Stimulated activated CD4-positive, alpha-beta T cell treated with anti-CD3 and anti-CD28 coated beads, Interleukin-12 subunit alpha, Interleukin-12 subunit beta, amount 100 ng/mL, for 48 hours (primary cell): ENCODE results near the gene ARAP1.

Experiments
- DNase-seq, 3 donors: peaks; one replicate each; pipeline ENCODE4 v3.0.0-alpha.2; 2020; ENCODE audit warnings: low read depth in 2 of 3, low spot score in 1 of 3

ARAP1 gene

DNA sequence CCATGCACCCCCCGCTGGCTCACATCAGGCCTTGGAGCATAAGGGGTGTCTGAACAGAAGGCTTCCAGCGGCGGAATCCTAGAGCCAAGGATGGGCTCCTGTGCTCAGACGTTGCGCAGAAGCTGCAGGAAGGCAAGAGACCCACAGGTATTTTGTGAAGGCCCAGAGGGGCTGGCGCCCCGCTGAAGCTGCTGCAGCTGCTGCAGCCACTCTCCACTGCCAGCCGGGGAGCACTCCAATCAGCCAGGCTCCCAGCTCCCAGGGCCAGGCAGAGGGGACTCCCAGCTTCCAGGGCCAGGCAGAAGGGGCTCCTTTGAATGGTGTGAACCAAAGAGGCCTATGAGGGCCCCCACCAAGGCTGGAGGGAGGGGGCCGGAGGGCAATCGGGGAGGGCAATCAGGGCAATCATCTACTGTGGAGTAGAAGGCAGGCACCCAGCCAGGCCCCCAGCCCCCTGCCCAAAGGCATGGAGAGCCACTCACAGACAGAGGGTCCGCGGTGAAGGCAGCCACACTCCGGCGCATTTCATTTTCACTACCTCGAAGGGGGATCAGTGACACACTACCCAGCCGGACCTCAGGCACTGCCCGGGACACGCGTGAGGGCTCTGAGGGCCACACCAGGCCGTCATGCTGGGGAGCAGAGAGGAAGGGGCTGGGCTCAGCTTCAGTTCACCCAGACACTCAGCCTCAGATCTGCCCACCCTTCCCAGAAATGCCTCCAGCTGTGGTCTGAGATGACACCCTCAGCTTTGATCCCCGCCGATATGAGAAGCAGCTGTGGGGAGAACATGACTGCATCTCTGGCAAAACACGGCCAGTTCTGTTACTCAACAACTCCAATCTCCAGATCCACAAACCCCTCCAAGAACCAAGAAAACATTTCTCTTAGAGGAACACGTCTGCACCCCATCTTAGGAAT is 66.4 kb downstream of the ARAP1 start:
- peak; percentile 39 to 64 (median 51) for DNase-seq

- DNase-seq: peak; percentile 8 to 34 (median 31)
These were observed 67.8 kb downstream of the ARAP1 start for GRCh38 chr11:72684236-72684912.

DNA sequence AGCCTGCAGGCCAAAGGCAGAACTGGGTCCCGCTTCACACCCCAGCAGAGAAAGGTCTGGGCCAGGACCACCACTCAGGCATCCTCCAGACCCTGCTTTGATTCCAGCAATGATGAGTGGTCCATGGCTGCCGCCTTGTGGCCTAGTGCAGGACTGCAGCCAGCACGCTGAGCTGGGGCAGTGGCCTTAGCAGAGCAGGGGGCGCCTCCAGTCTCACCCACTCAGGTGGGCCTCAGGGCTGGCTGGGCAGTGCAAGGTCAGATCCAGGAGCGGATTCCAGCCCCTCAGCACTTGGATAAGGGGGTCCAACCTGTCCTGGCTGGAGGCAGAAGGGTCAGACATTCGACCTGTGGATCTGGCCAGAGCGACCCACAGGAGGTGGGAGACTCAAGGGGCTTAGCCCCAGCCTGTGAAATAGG is 68.4 kb downstream of the ARAP1 start:
- DNase-seq: peak; percentile 52 to 63 (median 54)

DNA sequence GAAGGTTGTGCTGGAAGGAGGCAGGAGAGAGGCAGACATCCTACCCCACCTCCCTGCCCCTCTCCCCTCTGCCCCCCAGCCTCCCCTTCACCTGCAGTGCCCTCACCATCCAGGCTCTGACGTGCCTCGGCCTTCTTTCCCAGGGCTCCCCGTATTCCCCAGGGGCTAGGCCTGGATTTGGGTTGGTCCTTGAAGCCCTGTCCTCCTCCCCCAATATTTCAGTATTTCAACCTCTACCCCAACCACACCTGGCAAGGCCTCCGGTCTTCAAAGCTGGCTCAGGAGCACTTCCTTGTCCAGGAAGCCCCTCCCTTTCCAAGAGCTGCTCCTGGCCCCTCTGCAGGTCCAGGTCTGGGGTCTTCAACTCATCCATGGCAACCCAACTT is 69.4 kb downstream of the ARAP1 start:
- DNase-seq: no peak

GRCh38 chr11:72682238-72682857 is 69.9 kb downstream of the ARAP1 start:
- DNase-seq: no peak

DNA sequence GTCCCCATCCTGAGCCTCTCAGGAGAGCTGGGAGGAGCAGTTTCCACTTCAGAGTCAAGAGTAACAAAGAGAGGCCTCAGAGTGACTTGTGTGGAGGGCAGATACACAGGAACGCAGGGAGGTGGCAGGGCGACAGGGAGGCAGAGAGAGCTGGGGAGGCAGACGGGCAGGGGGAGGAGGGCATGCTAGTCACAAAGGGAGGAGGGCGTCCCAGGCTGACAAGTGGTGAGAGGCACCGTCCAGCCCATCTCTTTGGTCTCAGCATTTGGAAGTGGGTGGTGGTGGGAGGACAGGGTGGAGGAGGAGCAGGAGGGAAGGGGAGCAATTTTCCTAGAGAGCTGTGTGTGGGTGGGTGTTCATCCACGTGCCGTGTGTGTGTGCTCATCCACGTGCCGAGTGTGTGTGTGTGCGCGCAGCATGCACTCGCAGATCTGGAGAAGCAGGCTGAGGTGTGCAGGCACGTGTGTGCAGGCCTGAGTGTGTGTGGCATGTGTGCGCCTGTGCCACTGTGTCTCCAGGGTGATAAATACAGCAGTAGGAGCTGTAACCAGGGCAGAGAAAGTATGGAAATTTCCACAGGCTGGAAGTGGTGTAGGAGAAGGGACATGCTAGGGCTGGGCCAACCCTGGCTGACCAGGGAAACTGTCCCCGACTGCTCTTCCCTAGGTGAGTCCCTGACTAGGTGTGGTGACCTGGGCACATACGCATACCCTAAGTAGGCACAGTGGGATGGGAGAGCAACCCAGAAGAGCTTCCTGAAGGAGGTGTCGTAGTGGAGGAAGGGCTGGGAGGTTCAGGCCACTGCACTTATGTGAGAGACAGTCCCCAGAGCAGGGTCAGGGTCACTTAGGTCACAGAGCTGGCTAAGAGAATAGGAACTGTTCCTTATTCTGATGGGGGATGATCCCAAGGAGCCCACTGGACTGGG is 70.7 kb downstream of the ARAP1 start:
- no peak for DNase-seq

- DNase-seq: no peak
These were observed 71.5 kb downstream of the ARAP1 start for GRCh38 chr11:72680624-72681158.

DNA sequence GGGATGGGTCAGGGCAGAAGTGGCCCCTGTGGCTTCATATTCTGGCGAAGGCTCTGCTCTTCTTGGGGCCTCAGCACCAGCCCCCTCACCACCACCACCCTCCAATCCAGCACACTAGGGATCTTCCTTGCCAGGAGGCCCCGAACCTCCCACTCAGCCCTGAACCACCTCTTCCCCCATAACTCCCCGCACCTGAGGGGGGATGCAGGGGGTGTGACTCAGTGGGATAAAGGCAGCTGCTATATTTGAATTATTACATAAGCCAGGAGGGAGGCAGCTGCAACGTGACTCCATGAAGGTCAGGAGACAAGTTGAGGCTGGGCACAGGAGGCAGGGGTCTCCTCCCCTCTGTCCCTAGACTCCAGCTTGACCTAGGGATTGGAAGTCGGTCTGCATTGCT is 72.3 kb downstream of the ARAP1 start:
- no peak for DNase-seq

GRCh38 chr11:72678524-72678923 is 73.7 kb downstream of the ARAP1 start:
- DNase-seq: no peak

DNA sequence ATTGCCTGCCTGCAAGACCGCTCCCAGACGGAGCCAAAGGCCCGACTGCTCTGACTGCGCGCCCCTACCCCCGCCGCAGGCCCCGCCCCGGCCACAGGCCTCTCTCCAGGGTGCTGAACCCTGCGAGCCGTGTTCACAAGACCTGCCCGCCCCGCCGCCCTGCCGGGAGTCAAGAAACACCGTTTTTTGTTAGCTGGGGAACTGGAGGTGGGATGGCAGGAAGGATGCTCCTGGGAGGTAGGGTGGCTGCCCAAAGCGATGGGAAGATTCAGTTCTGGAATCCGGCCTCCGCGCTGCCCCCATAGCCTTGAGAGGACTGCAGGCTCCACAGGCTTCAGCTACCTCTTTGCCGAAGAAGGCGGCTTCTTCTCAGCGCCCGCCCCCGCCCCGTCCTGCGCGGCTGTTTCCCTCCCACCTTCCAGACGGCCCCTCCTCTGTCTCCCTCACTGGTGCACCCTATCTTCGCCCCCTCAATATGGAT is 75.3 kb downstream of the ARAP1 start:
- peak; percentile 49 to 63 (median 57) for DNase-seq

- DNase-seq: no peak
These were observed 77.0 kb downstream of the ARAP1 start for GRCh38 chr11:72675221-72675620.

- DNase-seq: no peak
These were observed 78.0 kb downstream of the ARAP1 start, which contains the start of gene PDE2A for GRCh38 chr11:72673943-72674828. PDE2A (minus strand) TSS chr11:72674422; CDS start chr11:72674207, 215 bp downstream.

- DNase-seq: no peak
These were observed 78.8 kb downstream of the ARAP1 start for GRCh38 chr11:72673284-72673942.

GRCh38 chr11:72672597-72673238 is 79.5 kb downstream of the ARAP1 start:
- no peak for DNase-seq

DNA sequence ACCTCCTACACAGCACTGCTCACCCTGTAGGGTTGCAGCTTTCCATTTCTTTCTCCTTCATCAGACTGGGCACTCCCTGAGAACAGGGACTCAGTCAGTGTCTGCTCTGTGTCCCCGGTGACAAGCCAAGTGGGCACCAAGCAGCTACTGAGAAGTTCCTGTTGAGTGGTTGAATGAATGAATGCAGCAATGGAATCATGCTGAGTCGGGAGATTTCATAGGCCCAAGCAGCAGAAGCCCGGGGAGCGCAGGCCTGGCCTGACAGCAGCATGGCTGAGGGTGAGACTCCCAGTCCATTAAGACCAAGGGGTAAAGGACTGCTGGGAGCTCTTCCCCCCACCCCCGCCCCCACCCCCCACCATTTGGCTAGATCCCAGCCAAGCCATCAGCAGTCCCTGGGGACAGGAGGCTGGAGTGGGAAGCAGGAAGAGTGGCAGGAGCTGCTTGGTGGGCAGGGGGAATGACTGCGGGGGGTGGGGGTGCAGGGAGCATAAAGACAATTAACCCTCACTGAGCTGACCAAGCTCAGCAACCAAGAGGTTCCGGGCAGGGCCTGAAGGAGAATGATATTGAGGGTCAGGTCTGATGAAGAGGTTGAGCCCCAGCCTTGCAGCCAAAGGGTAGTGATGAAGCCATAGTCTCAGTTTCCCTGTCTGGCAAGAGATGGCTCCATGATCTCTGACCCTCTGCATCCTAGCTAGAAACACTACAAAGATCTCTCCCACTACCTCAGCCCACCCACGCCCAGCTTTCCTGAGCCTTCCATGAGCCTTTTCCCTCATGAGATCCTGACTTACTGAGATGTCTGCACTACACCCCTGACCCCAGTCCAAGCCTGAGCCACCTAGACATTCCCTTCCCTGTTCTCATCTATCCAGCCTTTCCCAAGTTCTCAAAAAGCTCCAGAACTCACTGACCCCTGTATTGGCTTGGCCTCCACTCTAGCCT is 80.8 kb downstream of the ARAP1 start:
- no peak for DNase-seq

- DNase-seq: no peak
These were observed 82.2 kb downstream of the ARAP1 start for GRCh38 chr11:72670041-72670440.

GRCh38 chr11:72669527-72669926 is 82.7 kb downstream of the ARAP1 start:
- DNase-seq: no peak
